Hepatocyte (in vitro differentiated cells): ENCODE results near the gene CXCR5.

Experiments
- CTCF ChIP-seq: fragments of 200-600 bp; sonication (generic); IDR thresholded peaks from 2 replicates; pipeline ENCODE4 v1.5.1; 2016; ENCODE audit warnings: antibody characterized with exemption, mild to moderate bottlenecking; ENCODE audit not compliant: poor library complexity
- EZH2 ChIP-seq: fragments of 200-600 bp; sonication (generic); IDR thresholded peaks from 2 replicates; pipeline ENCODE4 v1.6.1; 2016; ENCODE audit warnings: antibody characterized with exemption, mild to moderate bottlenecking, borderline replicate concordance
- EZH2phosphoT487 ChIP-seq: fragments of 200-600 bp; sonication (generic); IDR thresholded peaks from one replicate; pipeline ENCODE4 v1.6.1; 2018; ENCODE audit warnings: antibody characterized with exemption, mild to moderate bottlenecking, low read depth, moderate library complexity; ENCODE audit not compliant: unreplicated experiment, severe bottlenecking

GRCh38 chr11:118899706-118900360, 16.1 kb downstream of the CXCR5 start:
- TF ChIP-seq CTCF (no peak), EZH2 (no peak), EZH2phosphoT487 (no peak)
